HG03103 (cell line): ENCODE data around the gene SMC4.
"Not testable (repeated sequence)": the region's sequence is repeated elsewhere in the genome, so short reads cannot be mapped to it uniquely, and the experiment has no call there.

ENCODE experiments used
- ATAC-seq: cut with Tn5 transposase; IDR thresholded peaks from one replicate; pipeline ENCODE4 v1.9.1; 2021; ENCODE audit warnings: low read depth; ENCODE audit not compliant: unreplicated experiment

Gene SMC4

DNA sequence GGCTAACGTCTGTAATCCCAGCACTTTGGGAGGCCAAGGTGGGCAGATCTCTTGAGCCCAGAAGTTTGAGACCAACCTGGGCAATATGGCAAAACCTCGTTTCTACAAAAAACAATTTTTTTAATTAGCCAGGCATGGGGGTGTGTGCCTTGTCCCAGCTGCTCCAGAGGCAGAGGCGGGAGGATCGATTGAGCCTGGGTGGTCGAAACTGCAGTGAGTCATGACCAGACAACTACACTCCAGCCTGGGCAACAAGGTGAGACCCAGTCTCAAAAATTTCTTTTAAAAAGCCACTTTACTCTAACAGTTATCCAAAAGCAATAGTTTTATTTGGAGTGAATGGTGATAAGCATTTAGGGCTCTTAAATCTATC, 37.6 kb downstream of the SMC4 start:
- no peak for ATAC-seq

DNA sequence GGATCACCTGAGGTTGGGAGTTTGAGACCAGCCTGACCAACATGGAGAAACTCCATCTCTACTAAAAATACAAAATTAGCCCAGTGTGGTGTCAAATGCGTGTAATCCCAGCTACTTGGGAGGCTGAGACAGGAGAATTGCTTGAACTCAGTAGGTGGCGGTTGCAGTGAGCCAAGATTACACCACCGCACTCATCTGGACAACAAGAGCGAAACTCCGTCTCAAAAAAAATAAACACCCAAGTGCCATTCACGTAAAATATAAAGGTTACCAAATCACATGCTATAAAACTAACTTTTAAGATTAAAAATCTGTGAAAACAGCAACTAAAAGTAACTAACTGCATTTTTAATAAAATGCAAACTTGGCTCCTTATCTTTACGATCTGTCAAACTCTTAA, 41.2 kb downstream of the SMC4 start:
- no peak for ATAC-seq

DNA sequence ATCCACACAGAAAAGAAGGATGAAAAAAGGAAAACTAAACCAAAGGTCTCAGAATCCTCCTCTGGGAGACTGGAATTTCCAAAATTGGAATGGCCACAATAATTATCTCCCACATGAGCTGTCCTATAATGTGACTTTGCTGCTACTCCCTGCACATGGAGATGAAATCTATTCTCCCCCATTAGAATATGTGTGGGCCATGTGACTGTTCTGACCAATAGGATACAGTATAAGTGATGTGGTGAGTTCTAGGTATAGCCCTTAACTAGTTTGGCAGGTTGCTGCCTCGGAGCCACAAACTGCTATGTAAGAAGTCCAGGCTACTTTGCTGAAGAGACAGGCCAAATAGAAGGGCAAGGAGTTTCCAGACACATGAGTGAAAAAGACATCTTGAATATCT, 45.0 kb downstream of the SMC4 start:
- ATAC-seq: no peak

DNA sequence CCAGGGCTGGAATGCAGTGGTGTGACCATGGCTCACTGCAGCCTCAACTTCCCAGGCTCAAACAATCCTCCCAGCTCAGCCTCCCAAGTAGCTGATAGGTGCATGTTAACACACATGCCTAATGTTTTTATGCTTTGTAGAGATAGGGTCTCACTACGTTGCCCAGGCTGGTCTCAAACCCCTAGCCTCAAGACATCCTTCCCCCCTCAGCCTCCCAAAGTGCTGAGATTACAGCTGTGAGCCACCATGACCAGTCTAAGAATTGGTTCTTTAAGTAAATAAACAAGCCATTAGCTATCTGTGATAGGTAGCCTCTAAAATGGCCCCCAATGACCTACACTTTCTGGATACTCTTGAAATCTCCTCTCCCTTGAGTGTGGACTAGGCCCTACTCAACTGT, 46.4 kb downstream of the SMC4 start:
- no peak for ATAC-seq

DNA sequence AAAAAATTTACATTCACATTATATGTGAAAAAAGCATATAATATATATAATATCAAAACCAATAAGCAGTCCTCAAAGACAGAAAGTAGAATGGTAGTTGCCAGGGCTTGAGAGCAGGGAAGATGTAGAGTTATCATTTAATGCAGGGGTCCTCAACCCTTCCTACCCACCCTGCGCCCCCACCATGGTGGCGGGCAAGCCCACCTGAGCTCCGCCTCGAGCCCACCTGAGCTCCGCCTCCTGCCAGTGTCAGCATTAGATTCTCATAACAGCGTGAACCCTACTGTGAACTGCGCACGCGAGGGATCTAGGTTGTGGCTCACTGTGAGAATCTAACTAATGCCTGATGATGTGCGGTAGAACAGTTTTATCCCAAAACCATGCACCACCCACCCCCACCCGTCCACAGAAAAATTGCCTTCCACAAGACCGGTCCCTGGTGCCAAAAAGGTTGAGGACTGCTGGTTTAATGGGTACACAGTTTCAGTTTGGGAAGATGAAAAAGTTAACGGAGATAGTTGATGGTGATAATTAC, 47.1 kb downstream of the SMC4 start:
- ATAC-seq: no peak

DNA sequence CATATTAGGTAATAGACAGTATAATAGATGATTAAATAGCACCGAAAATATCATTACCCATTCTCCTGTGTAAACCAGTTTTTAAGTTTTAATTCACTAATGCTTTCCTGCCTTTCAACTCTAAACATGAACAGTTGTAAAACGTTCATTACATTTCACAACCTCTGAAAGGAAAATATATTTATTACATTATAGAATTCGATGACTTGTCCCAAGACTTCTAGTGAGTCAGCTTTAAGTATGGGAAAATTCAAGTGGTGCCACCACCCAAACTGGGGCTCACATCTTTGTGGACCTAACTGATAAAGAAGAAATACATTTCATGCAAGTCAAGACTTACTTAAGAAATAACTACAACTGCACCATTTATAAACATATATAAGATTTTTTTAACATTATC, 48.1 kb downstream of the SMC4 start:
- ATAC-seq: no peak

DNA sequence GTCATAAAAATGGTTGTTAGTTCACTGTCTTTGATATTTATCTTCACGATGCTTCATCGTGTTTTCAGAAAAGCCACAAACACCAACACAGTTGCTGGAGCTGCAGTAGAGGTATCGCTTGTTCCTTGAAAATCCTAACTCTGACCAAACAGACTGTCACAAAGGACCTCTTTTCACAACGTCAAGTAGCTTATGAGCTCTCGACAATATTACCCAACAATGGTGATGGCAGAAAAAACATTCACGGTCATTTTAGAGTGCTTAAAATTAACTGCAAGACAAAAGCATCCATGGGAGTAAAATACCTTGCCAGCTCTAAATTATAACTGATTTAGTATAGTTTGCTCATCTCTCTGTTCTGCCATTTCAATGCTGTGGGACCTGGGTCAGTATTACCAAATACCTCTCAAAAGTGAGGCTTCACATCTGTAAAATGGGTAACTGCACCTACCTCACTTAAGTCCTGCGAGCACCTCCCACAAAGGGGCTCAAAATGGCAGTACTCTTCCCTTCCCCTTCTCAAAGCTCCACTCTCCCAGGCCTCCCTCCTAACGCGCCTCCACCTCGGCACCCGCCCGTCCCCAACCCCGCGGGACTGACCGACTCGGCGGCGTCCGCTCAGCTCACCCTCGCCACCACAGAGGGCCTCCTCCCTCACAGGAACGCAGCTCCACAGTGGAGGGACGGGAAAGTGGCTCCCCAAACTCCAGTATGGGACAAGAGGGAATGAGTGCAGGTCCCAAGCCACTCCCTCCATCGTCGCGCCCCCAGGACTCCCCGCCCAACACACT, 49.6 kb downstream of the SMC4 start:
- ATAC-seq: peak; percentile 38

DNA sequence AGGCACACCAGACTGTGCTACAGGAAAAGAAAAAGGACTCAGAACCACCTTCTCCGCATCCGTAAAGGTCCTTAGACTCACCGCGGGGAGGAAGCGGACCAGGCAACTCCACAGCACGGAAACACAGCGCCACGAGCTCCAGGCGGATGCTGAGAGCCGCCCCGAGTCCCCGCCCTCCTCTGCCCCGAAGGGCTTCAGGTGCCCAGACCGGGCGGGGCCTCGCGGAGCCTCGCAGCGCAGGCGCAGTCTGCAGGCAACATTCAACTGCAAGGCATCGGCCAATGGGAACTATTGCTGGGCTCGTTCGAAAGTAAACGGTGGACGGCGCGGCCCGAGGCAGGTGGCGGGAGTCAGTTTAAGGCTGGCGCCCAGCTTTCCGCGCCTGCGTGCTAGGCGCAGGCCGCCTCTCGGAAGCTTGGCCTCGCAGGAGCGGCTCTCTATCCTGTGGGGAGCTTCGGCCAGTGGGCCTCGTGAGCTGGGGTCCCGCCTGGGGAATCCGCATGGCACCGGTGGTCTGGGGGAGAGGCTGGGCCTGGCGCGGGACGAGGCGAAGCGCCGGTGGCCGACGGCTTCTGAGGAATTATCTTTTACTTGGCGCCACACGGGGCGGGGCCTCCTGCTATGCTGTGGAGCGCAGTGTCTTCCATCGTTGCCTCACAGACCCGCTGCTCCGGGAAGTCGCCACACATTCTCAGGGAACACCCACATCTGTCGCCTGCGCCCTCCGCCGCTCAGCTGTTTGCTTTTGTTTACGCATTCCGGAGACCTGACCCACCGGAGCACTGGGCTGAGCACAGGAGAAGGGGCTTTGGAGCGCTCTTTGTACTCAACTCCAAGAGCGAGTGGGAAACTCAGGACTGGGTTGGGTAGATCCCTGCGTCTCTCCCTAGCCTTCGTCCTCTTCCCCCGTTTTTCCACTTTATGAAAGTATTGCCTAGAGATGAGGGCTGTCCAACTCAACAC, 50.5 kb downstream of the SMC4 start, which contains the start of gene TRIM59:
Gene TRIM59, minus strand, starts transcription at position 151 of the 963 bp plus-strand sequence. CDS start 10,603 bp downstream, outside the sequence.
- ATAC-seq: peak; percentile 95

DNA sequence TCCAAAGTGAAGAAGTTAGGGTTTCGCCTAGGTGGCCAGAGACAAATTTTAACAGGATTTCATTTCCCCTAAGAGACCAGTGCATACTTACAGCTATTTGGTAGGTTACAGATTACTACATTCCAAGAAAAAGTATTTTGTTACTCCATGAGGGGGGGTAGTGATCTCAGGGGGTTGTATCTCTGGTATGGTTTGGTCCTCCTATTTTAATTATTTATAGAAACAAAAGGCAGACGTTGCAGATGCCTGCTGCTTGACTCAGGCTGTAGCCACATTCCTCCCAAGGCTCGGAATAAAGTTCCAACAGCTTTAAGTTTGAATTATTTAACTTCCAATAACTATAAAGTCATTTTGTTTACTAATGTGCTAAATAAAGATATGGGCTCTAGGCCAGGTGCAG, 51.4 kb downstream of the SMC4 start:
- no peak for ATAC-seq

DNA sequence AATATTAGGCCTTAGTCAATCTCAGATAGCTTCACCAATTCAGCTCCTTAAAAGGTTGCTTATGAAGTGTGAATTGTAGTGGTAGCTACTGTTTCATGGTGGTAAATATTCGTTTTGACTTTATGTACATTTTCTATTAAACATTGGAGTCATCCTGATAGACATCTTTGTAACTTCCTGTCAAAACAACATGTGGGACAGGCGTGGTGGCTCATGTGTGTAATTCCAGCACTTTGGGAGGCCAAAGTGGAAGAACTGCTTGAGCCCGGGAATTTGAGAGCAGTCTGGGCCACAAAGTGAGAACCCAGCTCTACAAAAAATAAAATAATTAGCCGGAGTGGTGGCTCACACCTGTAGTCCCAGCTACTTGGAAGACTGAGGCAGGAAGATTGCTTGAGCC, 52.2 kb downstream of the SMC4 start:
- no peak for ATAC-seq

DNA sequence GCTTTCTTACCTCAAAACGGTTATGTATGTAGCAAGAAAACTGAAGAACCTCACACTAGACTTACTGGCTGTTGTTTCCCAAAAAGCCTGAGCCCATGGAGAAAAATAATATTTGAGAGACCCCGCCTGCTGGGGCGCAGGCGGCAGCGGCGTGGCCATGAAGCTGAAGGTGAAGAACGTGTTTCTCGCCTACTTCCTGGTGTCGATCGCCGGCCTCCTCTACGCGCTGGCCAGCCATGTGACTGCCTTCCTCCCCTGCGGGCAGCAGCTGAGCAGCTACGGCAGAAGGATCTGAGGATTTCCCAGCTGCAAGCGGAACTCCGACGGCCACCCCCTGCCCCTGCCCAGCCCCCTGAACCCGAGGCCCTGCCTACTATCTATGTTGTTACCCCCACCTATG, 52.8 kb downstream of the SMC4 start:
- ATAC-seq: not testable (repeated sequence)

DNA sequence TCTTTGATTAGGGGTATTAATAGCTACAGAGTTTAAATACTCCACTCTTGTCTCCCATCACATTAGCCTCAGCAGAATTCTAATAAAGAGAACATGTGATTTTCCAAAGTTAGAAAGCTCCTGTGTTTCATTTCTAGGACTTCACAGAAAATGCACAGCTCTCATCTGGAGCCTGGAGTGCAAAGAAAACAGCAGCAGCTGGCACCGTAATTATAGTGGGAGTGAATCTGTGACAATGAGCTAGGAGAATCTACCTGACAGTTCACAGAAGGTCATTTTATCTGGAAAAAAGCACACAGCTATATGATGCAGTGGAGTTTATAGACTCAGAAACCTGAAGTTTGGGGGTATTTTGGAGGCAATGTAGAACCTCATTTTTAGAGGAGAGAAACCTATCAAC, 55.5 kb downstream of the SMC4 start:
- ATAC-seq: no peak

DNA sequence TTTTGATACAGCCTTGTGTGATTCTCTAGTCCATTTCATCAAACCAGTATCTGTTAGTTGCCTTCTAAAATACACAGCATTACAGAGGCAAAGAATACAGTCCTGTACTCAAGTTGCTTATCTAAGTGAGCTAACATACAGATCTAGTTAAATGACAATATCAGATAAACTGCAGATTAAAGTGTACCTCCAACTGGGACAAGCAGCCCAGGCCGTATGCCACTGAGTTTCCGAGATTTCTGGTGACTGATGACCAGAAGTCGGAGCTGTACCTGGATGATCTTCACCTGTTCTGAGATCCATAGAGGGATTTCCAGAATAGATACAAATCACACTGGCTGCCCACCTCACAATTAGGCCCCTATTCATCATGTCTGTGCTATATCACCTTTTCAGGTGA, 56.4 kb downstream of the SMC4 start:
- no peak for ATAC-seq

DNA sequence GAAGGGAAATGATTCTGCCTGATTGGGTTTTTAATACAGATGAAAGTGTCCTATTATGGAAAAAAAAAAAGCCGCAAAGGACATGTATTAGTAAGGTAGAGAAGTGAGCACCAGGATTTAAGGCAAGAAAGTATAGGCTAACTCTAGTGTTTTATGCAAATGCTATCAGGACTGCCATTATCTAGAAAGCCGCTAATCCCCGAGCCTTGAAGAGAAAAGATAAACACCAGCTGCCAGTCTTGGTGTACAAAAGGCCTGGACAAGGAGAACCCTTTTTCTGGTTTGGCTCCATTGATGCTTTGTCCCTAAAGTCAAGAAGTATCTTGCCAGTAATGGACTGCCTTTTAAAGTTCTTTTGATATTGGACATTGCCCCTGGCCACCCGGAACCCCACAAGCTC, 58.7 kb downstream of the SMC4 start:
- ATAC-seq: no peak

DNA sequence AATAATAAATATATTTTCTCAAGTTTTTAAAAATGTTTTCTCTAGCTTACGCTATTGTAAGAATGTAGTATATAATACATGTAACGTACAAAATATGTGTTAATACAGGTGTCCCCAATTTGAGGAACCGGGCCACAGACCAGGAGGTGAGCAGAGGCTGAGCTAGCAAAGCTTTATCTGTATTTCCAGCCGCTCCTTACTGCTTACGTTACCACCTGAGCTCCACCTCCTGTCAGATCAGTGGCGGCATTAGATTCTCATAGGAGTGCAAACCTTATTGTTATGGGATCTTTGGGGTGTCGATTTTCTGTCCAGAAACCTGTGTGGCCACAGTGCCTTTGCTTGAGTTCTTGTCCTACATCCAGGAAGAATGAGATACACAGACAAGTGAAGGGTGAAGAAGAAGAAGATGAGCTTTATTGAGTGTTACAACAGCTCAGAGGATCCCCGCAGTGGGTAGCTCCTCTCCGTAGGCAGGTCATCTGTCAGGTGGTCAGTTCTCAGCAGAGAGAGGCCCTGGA, 60.1 kb downstream of the SMC4 start:
- ATAC-seq: no peak

DNA sequence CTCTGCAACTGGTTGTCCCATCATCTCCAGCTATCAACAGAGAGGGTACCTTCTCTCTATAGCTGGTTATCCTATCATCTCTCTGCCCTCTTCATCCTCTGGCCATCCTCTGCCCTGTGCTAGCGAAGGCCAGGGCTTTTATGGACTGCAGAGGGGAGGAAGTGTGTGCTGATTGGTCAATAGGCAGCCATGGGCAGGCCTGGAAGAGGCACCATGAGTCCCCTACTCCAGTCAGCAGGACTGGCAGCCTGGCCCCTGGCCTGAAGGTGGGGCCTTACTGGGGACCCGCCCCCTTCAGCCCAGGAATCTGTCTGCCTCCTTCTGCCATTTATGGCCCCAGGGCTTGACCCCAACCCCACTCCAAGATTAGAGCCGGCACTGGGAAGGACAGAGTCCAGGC, 60.6 kb downstream of the SMC4 start:
- no peak for ATAC-seq

DNA sequence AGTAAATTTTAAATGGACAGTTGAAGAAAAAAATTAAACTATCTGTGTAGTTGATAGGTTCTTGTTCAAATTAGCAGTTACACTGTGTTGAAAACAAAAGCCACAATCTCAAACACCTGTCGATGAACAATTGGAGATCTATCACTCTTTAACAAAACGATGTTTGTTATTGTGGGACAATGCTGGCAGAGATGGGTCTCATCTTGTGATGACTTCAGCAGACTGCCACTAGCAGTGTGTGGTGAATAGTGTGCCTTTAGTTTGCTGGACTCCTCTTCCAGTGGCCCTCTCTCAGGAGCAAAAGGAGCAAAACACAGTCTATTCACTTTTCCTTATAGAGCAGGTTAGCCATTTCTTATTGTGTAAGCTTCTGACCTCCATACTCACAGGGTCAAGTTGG, 64.9 kb downstream of the SMC4 start:
- no peak for ATAC-seq

DNA sequence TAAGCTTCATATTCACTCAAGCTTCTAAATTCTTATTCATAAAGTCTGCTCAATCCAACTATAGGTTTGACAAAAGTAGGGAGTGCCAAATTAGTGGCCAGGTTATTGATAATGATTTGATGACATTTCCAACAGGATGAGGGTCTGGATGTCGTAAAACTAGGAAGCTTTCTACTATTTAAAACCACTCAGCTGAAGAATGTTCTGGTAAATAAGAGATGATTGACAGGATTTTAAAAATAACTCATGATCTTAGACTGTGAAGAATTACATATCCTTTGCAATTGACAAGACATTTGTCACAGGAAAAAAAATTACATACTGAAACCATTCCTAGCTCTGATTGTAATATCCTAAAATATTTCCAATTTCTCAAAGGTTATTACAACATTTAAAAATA, 65.5 kb downstream of the SMC4 start:
- no peak for ATAC-seq

DNA sequence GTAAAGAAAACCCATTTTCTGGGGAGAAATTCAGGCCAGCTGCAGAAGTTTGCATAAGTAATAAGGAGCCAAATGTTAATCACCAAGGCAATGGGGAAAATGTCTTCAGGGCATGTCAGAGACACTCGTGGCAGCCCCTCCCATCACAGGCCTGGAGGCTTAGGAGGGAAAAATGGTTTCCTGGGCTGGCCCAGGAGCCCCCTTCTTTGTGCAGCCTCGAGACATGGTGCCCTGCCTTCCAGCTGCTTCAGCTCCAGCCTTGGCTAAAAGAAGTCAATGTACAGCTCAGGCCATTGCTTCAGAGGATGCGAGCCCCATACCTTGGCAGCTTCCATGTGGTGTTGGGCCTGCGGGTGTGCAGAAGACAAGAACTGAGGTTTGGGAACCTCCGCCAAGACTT, 70.7 kb downstream of the SMC4 start:
- no peak for ATAC-seq

DNA sequence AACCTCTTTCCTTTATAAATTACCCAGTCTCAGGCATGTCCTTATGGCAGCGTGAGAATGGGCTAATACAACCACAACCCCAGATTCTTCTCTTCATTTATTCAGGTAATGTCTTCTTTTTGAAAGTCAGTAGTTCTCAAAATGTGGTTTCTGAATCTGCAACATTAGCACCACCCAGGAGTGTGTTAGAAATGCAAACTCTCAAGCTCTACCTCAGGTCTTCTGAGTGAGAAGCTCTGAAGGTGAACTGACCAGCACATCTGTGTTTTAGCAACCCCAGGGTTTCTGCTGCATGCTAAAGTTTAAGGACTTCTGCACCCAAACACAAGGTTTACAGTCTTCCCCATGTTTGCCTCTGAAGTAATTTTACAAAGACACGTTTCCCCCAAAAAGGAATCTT, 72.4 kb downstream of the SMC4 start:
- ATAC-seq: no peak

DNA sequence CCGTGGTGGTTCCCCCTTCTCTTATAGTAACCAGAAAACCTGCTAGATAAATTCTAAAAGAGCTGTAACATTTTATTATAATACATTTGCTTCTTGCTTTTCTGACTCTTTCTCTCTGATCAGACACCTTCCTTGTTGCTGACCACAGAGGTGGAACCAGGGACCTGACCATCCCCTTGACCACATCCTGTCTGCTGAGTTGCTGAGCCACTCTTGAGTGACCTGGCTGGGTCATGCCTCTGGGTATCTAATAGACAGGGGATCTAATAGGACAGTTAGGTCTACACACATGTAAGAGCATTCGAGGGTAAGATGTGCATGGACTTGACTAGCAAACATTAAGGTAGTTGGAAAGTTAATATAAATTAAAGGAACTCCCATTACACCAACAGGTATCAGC, 72.9 kb downstream of the SMC4 start:
- no peak for ATAC-seq
